ENCODE measurements around the gene ATG2B. TPM values are rescaled to one million over a fixed set of nuclear protein-coding genes. Genes with fewer than 3 reads are reported as not detected.
A peak's percentile ranks its signal among the peaks of the same experiment; 100 is the strongest.

Gene ATG2B
- total and polyA plus RNA-seq, 9 of the 15 experiments (the other 6 are each of a cell fraction or from before 2014, with no cell fraction given): 0.83 to 12.9 (median 8.7) TPM

GRCh38 chr14:96281486-96281885 is 81.7 kb downstream of the ATG2B start:
- no peak for FAIRE-seq
- no TSS peak for BruUV-seq (replicated peaks)
- TF ChIP-seq, protein P1, sequence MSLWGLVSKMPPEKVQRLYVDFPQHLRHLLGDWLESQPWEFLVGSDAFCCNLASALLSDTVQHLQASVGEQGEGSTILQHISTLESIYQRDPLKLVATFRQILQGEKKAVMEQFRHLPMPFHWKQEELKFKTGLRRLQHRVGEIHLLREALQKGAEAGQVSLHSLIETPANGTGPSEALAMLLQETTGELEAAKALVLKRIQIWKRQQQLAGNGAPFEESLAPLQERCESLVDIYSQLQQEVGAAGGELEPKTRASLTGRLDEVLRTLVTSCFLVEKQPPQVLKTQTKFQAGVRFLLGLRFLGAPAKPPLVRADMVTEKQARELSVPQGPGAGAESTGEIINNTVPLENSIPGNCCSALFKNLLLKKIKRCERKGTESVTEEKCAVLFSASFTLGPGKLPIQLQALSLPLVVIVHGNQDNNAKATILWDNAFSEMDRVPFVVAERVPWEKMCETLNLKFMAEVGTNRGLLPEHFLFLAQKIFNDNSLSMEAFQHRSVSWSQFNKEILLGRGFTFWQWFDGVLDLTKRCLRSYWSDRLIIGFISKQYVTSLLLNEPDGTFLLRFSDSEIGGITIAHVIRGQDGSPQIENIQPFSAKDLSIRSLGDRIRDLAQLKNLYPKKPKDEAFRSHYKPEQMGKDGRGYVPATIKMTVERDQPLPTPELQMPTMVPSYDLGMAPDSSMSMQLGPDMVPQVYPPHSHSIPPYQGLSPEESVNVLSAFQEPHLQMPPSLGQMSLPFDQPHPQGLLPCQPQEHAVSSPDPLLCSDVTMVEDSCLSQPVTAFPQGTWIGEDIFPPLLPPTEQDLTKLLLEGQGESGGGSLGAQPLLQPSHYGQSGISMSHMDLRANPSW (CRISPR knock-in tag; IDR thresholded peaks at IDR 0.05): no peak
- TF ChIP-seq, protein P2, sequence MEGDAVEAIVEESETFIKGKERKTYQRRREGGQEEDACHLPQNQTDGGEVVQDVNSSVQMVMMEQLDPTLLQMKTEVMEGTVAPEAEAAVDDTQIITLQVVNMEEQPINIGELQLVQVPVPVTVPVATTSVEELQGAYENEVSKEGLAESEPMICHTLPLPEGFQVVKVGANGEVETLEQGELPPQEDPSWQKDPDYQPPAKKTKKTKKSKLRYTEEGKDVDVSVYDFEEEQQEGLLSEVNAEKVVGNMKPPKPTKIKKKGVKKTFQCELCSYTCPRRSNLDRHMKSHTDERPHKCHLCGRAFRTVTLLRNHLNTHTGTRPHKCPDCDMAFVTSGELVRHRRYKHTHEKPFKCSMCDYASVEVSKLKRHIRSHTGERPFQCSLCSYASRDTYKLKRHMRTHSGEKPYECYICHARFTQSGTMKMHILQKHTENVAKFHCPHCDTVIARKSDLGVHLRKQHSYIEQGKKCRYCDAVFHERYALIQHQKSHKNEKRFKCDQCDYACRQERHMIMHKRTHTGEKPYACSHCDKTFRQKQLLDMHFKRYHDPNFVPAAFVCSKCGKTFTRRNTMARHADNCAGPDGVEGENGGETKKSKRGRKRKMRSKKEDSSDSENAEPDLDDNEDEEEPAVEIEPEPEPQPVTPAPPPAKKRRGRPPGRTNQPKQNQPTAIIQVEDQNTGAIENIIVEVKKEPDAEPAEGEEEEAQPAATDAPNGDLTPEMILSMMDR (IDR thresholded peaks at IDR 0.05 in 2 of 3, conservative IDR thresholded peaks at IDR 0.05 in 1 of 3; ENCODE audit: insufficient read depth in 2 of 3, low read depth in 1 of 3, low read length in 3 of 3): 0 out of 6 replicates have a peak, but pooled peaks of 1 of the 3 experiments have one; percentile 9
- H3K9ac ChIP-seq (ENCODE audit: insufficient read depth in 1 of 2, low read depth in 2 of 2, low read length in 2 of 2): no peak overlapping the region
- no peak overlapping the region for H2AFZ ChIP-seq (ENCODE audit: low read depth, low read length)
- CTCF ChIA-PET (ENCODE audit: low intra/inter-chr PET ratio): no interaction called here
- intact Hi-C loops (cut with micrococcal nuclease) (no loop called here), in situ Hi-C loops (cut with MboI) (no loop called here)
- peaks cover 4% of the 10 kb centered on the region; the same call in 1 of the 3 replicates for H3K36me3 ChIP-seq (ENCODE audit: control insufficient read depth, insufficient read depth, low read length)
- ATAC-seq: no peak
- no peaks in the 10 kb centered on the region for H4K20me1 ChIP-seq (replicated peaks; ENCODE audit: control insufficient read depth, insufficient read depth, low read length)
- no peak overlapping the region for H3K27ac ChIP-seq (ENCODE audit: extremely low read depth, low read depth, low read length)
- 21% methylated on average over 4 of the region's 4 CpGs for WGBS (ENCODE audit: insufficient coverage, low coverage, missing lambda C conversion rate)
- no peak overlapping the region for H3K4me2 ChIP-seq (ENCODE audit: insufficient read depth, low read length)
- no peaks in the 10 kb centered on the region for H3K4me1 ChIP-seq (replicated peaks in 1 of 2; ENCODE audit: control insufficient read depth in 2 of 2, insufficient read depth in 2 of 2, low read length in 2 of 2)
- H3K9me3 ChIP-seq (replicated peaks; ENCODE audit: control insufficient read depth, insufficient read depth, low read depth, low read length): no peaks in the 10 kb centered on the region; the same call in none of the 2 replicates
- no peak overlapping the region for H3K4me3 ChIP-seq
- no peak for DNase-seq (ENCODE audit: extremely low read depth in 1 of 4, low spot score in 3 of 4)
- no peaks in the 10 kb centered on the region for H3K79me2 ChIP-seq (ENCODE audit: control insufficient read depth, insufficient read depth, low read length)
- H3K9me1 ChIP-seq (ENCODE audit: control insufficient read depth, insufficient read depth, low read length): no peaks in the 10 kb centered on the region
- no peaks in the 10 kb centered on the region for H3K27me3 ChIP-seq (ENCODE audit: control insufficient read depth in 2 of 2, insufficient read depth in 2 of 2, low read length in 2 of 2)
- POLR2A ChIA-PET: no interaction called here
